Stomach (tissue), 4 donors: ENCODE results near the gene COL5A1.

Experiments used
- POLR2A ChIP-seq, 4 donors: fragments of 450-650 bp; IDR thresholded peaks; one replicate each; pipeline ENCODE4 v1.6.1; 2016; ENCODE audit warnings: antibody characterized with exemption in 4 of 4, control low read depth in 2 of 4, mild to moderate bottlenecking in 1 of 4, moderate library complexity in 1 of 4
- POLR2AphosphoS5 ChIP-seq, 3 donors: sonication (generic); formaldehyde crosslinking; IDR thresholded peaks; one replicate each; pipeline ENCODE4 v1.6.1; 2016; ENCODE audit warnings: antibody characterized with exemption in 3 of 3
- TF ChIP-seq, protein P1 (sequence below), 7 experiments: fragments of 450-650 bp in 4 of 7; fragments of 200-600 bp in 3 of 7; sonication (generic) in 3 of 7; IDR thresholded peaks; one replicate each; pipeline ENCODE4 v1.5.1; 2016 to 2019; ENCODE audit warnings: antibody characterized with exemption in 7 of 7, control low read depth in 2 of 7, mild to moderate bottlenecking in 1 of 7

DNA sequence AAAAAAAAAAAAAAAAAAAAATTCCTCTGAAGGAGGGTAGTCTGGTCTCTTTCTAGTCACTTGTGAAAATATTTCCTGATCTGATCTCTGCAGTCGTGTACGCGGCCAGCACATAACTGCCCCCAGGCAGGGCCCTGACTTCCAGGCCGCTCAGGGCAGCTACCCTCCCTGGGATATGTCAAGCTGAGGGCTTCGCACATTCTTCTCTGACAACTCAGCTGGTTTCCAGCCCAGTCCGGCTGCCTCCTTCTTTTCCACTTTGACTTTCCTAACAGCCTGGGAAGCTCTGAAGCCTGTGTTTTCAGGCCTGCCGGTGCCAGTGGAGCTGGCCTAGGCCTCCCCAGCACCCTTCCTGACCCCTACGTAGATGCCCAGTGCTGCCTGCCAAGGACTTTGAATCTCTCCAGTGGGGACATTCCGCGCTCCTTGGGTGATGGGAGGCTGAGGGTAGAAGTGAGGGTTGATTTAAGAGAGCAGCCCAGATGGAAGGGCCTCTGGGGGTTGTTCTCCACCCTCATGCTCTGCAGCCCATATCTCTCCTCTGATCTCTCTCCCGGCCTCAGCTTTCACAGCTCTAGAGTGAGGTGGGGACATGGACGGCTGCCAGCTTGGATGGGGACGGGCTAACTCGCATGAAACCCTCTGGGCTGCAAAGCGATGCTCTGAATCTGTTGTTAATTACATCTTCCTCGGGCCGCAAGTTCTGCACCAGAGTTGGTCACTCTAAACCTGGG, 20.7 kb downstream of the COL5A1 start:
- TF ChIP-seq, protein P1, sequence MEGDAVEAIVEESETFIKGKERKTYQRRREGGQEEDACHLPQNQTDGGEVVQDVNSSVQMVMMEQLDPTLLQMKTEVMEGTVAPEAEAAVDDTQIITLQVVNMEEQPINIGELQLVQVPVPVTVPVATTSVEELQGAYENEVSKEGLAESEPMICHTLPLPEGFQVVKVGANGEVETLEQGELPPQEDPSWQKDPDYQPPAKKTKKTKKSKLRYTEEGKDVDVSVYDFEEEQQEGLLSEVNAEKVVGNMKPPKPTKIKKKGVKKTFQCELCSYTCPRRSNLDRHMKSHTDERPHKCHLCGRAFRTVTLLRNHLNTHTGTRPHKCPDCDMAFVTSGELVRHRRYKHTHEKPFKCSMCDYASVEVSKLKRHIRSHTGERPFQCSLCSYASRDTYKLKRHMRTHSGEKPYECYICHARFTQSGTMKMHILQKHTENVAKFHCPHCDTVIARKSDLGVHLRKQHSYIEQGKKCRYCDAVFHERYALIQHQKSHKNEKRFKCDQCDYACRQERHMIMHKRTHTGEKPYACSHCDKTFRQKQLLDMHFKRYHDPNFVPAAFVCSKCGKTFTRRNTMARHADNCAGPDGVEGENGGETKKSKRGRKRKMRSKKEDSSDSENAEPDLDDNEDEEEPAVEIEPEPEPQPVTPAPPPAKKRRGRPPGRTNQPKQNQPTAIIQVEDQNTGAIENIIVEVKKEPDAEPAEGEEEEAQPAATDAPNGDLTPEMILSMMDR (IDR thresholded peaks at IDR 0.05): no peak
- TF ChIP-seq POLR2AphosphoS5 (IDR thresholded peaks at IDR 0.05) (peak; percentile 41 to 65 (median 65)), POLR2A (IDR thresholded peaks at IDR 0.05) (no peak)
